Omental fat pad (tissue), 4 donors: ENCODE measurements around the gene C3orf62. TPM values are rescaled to one million over a fixed set of nuclear protein-coding genes. Genes with fewer than 3 reads are reported as not detected.
"Not testable (repeated sequence)": the region's sequence is repeated elsewhere in the genome, so short reads cannot be mapped to it uniquely, and the experiment has no call there.

ENCODE experiments used
- ATAC-seq: fragments of 150-250 bp; one replicate; pipeline ENCODE4 v1.9.1; 2016; ENCODE audit warnings: mild to moderate bottlenecking, moderate library complexity; ENCODE audit not compliant: low FRiP score
- DNase-seq: peaks from one replicate; pipeline ENCODE4 v3.0.0-alpha.2; 2019; ENCODE audit warnings: low spot score
- CTCF ChIP-seq, 3 donors: fragments of 450-650 bp; IDR thresholded peaks; one replicate each; pipeline ENCODE4 v1.5.1; 2016 to 2017; ENCODE audit warnings: antibody characterized with exemption in 3 of 3, mild to moderate bottlenecking in 3 of 3, moderate library complexity in 2 of 3
- total RNA-seq, 4 donors: library from RNA; depleted of rRNA; stranded (reverse); fragments of >200 nt; gene quantifications; one replicate each; pipeline ENCODE4 v1.1.0, GENCODE V29; 2016

The C3orf62 gene
- total RNA-seq, 4 donors from 2014 or later = 3.5 to 13.7 (median 5.6) TPM

- DNase-seq (no peak), ATAC-seq (no peak)
- TF ChIP-seq CTCF (IDR thresholded peaks at IDR 0.05) = no peak
These were observed 21.1 kb downstream of the C3orf62 start for GRCh38 chr3:49255718-49256511.

- no peak for TF ChIP-seq CTCF (IDR thresholded peaks at IDR 0.05)
- ATAC-seq = no peak
- no peak for DNase-seq
These were observed 21.9 kb downstream of the C3orf62 start for GRCh38 chr3:49255112-49255511.

- ATAC-seq = no peak
- TF ChIP-seq CTCF (IDR thresholded peaks at IDR 0.05) = no peak
- DNase-seq = no peak
These were observed 23.5 kb downstream of the C3orf62 start for GRCh38 chr3:49253512-49253911.

- no peak for DNase-seq
- no peak for TF ChIP-seq CTCF (IDR thresholded peaks at IDR 0.05)
- peak; percentile 77 for ATAC-seq
These were observed 28.2 kb downstream of the C3orf62 start for GRCh38 chr3:49248840-49249227.

- no peak for TF ChIP-seq CTCF (IDR thresholded peaks at IDR 0.05)
- ATAC-seq (no peak), DNase-seq (no peak)
These were observed 32.3 kb downstream of the C3orf62 start for GRCh38 chr3:49244581-49245205.

- ATAC-seq, DNase-seq: not testable (repeated sequence)
These were observed 36.9 kb downstream of the C3orf62 start for GRCh38 chr3:49240091-49240490.

- peak; percentile 37 for ATAC-seq
- no peak for DNase-seq
- TF ChIP-seq CTCF (IDR thresholded peaks at IDR 0.05) = no peak
These were observed 38.5 kb downstream of the C3orf62 start for GRCh38 chr3:49238274-49239127.
